Body of pancreas (tissue), 4 donors: ENCODE data around the gene PTTG1. TPM values are rescaled to one million over a fixed set of nuclear protein-coding genes. Genes with fewer than 3 reads are reported as not detected.

Experiments used
- ATAC-seq: fragments of 150-250 bp; one replicate; pipeline ENCODE4 v1.9.1; 2016
- DNase-seq, 4 donors: peaks; one replicate each; pipeline ENCODE4 v3.0.0-alpha.2; 2019
- H3K27ac ChIP-seq, 4 donors: fragments of 200-600 bp; sonication (generic); 1 replicate in 3 of 4; 2 replicates in 1 of 4; pipeline versions ENCODE4 v1.5.1 to v1.6.1; 2016 to 2019; ENCODE audit warnings: mild to moderate bottlenecking in 1 of 4, mixed read lengths in 1 of 4, moderate library complexity in 1 of 4
- H3K27me3 ChIP-seq, 2 donors: fragments of 200-600 bp; sonication (generic); one replicate each; pipeline ENCODE4 v1.6.0; 2016; ENCODE audit warnings: mild to moderate bottlenecking in 1 of 2
- H3K36me3 ChIP-seq, 2 donors: fragments of 200-600 bp; sonication (generic); replicated peaks in 1 of 2; 2 replicates each; pipeline ENCODE4 v1.5.1; 2016; ENCODE audit warnings: low read depth in 2 of 2; ENCODE audit not compliant: insufficient read depth in 1 of 2
- H3K4me1 ChIP-seq: fragments of 200-600 bp; sonication (generic); one replicate; pipeline ENCODE4 v1.6.0; 2016
- H3K4me3 ChIP-seq, 2 donors: fragments of 200-600 bp; sonication (generic); 1 replicate in 1 of 2; 2 replicates in 1 of 2; pipeline ENCODE4 v1.5.1; 2016 to 2019
- H3K9me3 ChIP-seq, 3 donors: fragments of 200-600 bp; sonication (generic); 1 replicate in 2 of 3; 2 replicates in 1 of 3; pipeline ENCODE4 v1.5.1; 2016
- POLR2A ChIP-seq, 3 donors: fragments of 450-650 bp; IDR thresholded peaks; one replicate each; pipeline ENCODE4 v1.6.1; 2016; ENCODE audit warnings: antibody characterized with exemption in 3 of 3, mild to moderate bottlenecking in 2 of 3
- WGBS, 2 donors: methylation state at CpG; one replicate each; pipeline ENCODE4 v1.1.5; 2017; 5-methylcytosine and 5-hydroxymethylcytosine counted together
- intact Hi-C: fragments of 100-400 bp; cut with DNase I; formaldehyde crosslinking; loops from one replicate; pipeline ENCODE4 v1.15.1; 2023
- total RNA-seq, 2 donors: library from RNA; depleted of rRNA; stranded (reverse); fragments of >200 nt; gene quantifications; one replicate each; pipeline ENCODE4 v1.1.0, GENCODE V29; 2016
- TF ChIP-seq, protein P1 (sequence below), 7 experiments: fragments of 450-650 bp in 4 of 7; fragments of 200-600 bp in 3 of 7; sonication (generic) in 3 of 7; IDR thresholded peaks; one replicate each; pipeline ENCODE4 v1.5.1; 2016 to 2019; ENCODE audit warnings: antibody characterized with exemption in 7 of 7

The PTTG1 gene
- total RNA-seq, 2 donors from 2014 or later: 5.7 to 6.6 TPM

DNA sequence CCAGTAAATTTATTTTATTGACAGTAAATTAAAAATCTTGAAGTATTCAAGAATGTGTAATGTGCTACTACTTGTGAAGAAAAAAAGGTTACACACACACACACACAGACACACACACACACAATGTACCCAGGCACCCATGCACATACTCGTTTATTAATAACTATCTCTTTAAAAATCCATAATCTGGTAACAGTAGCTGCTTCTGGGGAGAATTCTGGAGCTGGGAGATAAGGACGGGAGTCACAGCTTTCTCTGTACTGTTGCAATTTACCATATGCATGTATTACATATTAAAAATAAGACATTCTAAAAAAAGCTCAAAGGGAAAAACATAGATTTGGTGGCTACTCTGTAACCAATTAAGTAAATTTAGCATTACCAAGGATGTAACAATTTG lies 43.3 kb upstream of the PTTG1 start:
- Histone ChIP-seq H3K27ac (no peak overlapping the region), H3K27me3 (no peaks in the 10 kb centered on the region), H3K9me3 (no peaks in the 10 kb centered on the region), H3K4me1 (no peaks in the 10 kb centered on the region), H3K36me3 (no peaks in the 10 kb centered on the region), H3K4me3 (no peak overlapping the region)
- WGBS, 2 donors: 33 to 35% methylated on average over 2 of the region's 2 CpGs
- intact Hi-C loops: no loop called here
- ATAC-seq (no peak), DNase-seq (no peak)
- TF ChIP-seq POLR2A (IDR thresholded peaks at IDR 0.05): no peak
- TF ChIP-seq, protein P1, sequence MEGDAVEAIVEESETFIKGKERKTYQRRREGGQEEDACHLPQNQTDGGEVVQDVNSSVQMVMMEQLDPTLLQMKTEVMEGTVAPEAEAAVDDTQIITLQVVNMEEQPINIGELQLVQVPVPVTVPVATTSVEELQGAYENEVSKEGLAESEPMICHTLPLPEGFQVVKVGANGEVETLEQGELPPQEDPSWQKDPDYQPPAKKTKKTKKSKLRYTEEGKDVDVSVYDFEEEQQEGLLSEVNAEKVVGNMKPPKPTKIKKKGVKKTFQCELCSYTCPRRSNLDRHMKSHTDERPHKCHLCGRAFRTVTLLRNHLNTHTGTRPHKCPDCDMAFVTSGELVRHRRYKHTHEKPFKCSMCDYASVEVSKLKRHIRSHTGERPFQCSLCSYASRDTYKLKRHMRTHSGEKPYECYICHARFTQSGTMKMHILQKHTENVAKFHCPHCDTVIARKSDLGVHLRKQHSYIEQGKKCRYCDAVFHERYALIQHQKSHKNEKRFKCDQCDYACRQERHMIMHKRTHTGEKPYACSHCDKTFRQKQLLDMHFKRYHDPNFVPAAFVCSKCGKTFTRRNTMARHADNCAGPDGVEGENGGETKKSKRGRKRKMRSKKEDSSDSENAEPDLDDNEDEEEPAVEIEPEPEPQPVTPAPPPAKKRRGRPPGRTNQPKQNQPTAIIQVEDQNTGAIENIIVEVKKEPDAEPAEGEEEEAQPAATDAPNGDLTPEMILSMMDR (IDR thresholded peaks at IDR 0.05): no peak

DNA sequence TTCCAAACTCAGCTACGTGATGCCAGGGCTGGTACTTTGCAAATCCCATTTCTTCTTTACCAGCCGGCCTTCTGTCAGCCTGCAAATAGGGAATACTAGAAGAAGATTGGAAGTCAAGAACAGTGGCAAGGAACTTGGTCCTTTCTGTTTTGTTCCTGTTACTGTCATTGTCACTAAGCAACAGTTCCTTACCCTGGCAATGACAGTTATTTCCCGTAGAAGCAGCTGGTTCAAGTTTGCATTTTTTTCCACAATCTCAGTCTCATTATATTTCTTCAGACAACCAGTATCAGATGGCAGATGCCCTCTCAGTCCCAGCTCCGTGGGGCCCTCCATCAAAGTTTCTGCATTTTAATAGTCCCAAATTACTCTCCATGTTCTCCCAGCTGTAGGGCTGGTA lies 42.1 kb upstream of the PTTG1 start:
- no peaks in the 10 kb centered on the region for H3K36me3 ChIP-seq
- no peak overlapping the region for H3K27ac ChIP-seq
- H3K9me3 ChIP-seq: no peaks in the 10 kb centered on the region
- no peaks in the 10 kb centered on the region for H3K4me1 ChIP-seq
- DNase-seq (no peak), ATAC-seq (no peak)
- WGBS, 2 donors: 62% methylated on average over 4 of the region's 4 CpGs
- no peaks in the 10 kb centered on the region for H3K27me3 ChIP-seq
- no peak overlapping the region for H3K4me3 ChIP-seq
- intact Hi-C loops: no loop called here
- TF ChIP-seq, protein P1 (IDR thresholded peaks at IDR 0.05): no peak
- TF ChIP-seq POLR2A (IDR thresholded peaks at IDR 0.05): no peak

DNA sequence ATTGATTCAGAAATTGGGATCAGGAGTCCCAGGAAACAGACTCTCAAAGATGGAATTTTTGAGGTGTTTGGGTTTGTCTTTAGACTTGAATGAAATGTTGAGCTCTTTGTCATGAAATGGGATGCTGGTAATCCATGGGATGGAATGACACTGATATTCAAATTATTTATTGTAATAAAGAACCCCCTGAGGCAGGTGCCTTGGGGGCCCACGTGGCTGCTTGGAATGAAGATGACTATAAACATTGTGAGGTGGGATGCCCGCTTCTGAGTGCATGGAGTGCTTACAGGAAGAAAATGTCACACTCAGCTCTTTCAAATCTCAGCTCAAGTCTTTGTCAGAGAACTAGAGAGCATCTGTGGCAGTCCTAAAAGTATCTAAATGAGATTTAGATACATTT lies 41.6 kb upstream of the PTTG1 start:
- H3K4me3 ChIP-seq: no peak overlapping the region
- no peak for TF ChIP-seq POLR2A (IDR thresholded peaks at IDR 0.05)
- TF ChIP-seq, protein P1 (IDR thresholded peaks at IDR 0.05): no peak
- intact Hi-C loops: no loop called here
- ATAC-seq (no peak), DNase-seq (no peak)
- H3K4me1 ChIP-seq: no peaks in the 10 kb centered on the region
- WGBS, 2 donors: 61 to 65% methylated on average over 2 of the region's 2 CpGs
- no peaks in the 10 kb centered on the region for H3K27me3 ChIP-seq
- H3K9me3 ChIP-seq: no peaks in the 10 kb centered on the region
- H3K27ac ChIP-seq: no peak overlapping the region
- H3K36me3 ChIP-seq: no peaks in the 10 kb centered on the region

DNA sequence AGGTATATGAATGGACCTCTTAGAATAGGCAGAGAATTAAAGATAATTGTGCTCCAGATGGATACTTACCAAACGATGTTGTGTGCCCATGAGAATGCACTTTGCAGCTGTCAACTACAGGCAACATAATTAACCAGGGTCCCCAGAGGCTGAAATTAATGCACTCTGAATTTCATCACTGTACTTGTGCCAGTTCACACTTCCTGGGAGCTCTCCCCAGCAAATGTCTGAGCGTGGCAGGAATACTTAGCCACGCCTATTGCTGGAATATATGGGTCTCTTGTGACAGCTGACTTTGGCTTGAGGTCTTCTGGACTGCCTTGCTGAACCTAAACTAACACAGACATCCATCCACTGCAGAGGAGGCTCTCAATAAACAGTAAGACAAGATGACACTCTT lies 39.3 kb upstream of the PTTG1 start:
- Histone ChIP-seq H3K4me3 (no peak overlapping the region), H3K9me3 (no peaks in the 10 kb centered on the region), H3K4me1 (no peaks in the 10 kb centered on the region), H3K27ac (no peak overlapping the region), H3K36me3 (no peaks in the 10 kb centered on the region), H3K27me3 (no peaks in the 10 kb centered on the region)
- no peak for TF ChIP-seq POLR2A (IDR thresholded peaks at IDR 0.05)
- TF ChIP-seq, protein P1 (IDR thresholded peaks at IDR 0.05): no peak
- ATAC-seq (no peak), DNase-seq (no peak)
- 64 to 75% methylated on average over 3 of the region's 3 CpGs for whole genome bisulfite sequencing, 2 donors
- intact Hi-C loops: no loop called here

DNA sequence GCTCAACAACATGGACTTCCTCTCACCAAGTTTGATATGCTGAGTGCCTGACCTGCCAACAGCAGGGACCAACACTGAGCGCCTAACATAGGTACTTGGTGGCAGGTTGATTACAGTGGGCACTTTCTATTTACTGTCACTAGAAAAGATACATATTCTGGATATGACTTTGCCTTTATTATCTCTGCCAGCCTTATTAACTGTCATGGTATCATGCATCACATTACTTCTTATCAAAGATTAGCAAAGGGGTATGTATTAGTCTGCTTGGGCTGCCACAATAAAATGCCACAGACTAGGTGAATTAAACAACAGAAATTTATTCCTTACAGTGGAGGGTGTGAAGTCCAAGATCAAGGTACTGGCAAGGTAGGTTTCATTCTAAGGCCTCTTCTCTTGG lies 37.0 kb upstream of the PTTG1 start:
- ATAC-seq (no peak), DNase-seq (no peak)
- TF ChIP-seq POLR2A (IDR thresholded peaks at IDR 0.05): no peak
- TF ChIP-seq, protein P1 (IDR thresholded peaks at IDR 0.05): no peak
- Histone ChIP-seq H3K4me3 (no peak overlapping the region), H3K27me3 (no peaks in the 10 kb centered on the region), H3K36me3 (no peaks in the 10 kb centered on the region), H3K9me3 (no peaks in the 10 kb centered on the region), H3K27ac (no peak overlapping the region), H3K4me1 (no peaks in the 10 kb centered on the region)
- WGBS, 2 donors: 93 to 100% methylated on average over 1 of the region's 1 CpG
- intact Hi-C loops: no loop called here
